Activated CD4-positive, alpha-beta memory T cell treated with anti-CD3 and anti-CD28 coated beads, Interleukin-2, amount 10 ng/mL, durations not matched to agents 7 days and 5 days (primary cell): ENCODE measurements around the gene CIBAR2. TPM values are rescaled to one million over a fixed set of nuclear protein-coding genes. Genes with fewer than 3 reads are reported as not detected.

Experiments
- CTCF ChIA-PET: fragments of 350-600 bp; sonication (Branson Sonifier 250); formaldehyde crosslinking; loops from one replicate; lab custom pipeline; 2021; ENCODE audit warnings: antibody characterized with exemption, inconsistent platforms; lab: Charles Lee
- POLR2A ChIA-PET: fragments of 350-600 bp; sonication (Branson Sonifier 250); formaldehyde crosslinking; loops from one replicate; lab custom pipeline; 2021; ENCODE audit warnings: antibody characterized with exemption; lab: Charles Lee
- DNase-seq: peaks from one replicate; pipeline ENCODE4 v3.0.0-alpha.2; 2020
- H3K27ac Mint-ChIP-seq: one replicate; pipeline ENCODE4 v1.8.0; 2021; ENCODE audit warnings: mild to moderate bottlenecking, mixed read lengths
- H3K27me3 Mint-ChIP-seq: one replicate; pipeline ENCODE4 v1.8.0; 2021; ENCODE audit warnings: mixed read lengths
- H3K36me3 Mint-ChIP-seq: one replicate; pipeline ENCODE4 v1.8.0; 2021; ENCODE audit warnings: low read depth, mixed read lengths
- H3K4me1 Mint-ChIP-seq: one replicate; pipeline ENCODE4 v1.8.0; 2021; ENCODE audit warnings: mixed read lengths
- H3K4me3 Mint-ChIP-seq: one replicate; pipeline ENCODE4 v1.8.0; 2021; ENCODE audit warnings: mild to moderate bottlenecking, mixed read lengths
- H3K9me3 Mint-ChIP-seq: one replicate; pipeline ENCODE4 v1.8.0; 2021; ENCODE audit warnings: mixed read lengths
- total RNA-seq, 2 experiments: library from RNA; stranded (reverse); gene quantifications; one replicate each; pipeline ENCODE4 v1.2.3, GENCODE V29; 2021

The CIBAR2 gene
- total RNA-seq, 2 experiments from 2014 or later: not detected

DNA sequence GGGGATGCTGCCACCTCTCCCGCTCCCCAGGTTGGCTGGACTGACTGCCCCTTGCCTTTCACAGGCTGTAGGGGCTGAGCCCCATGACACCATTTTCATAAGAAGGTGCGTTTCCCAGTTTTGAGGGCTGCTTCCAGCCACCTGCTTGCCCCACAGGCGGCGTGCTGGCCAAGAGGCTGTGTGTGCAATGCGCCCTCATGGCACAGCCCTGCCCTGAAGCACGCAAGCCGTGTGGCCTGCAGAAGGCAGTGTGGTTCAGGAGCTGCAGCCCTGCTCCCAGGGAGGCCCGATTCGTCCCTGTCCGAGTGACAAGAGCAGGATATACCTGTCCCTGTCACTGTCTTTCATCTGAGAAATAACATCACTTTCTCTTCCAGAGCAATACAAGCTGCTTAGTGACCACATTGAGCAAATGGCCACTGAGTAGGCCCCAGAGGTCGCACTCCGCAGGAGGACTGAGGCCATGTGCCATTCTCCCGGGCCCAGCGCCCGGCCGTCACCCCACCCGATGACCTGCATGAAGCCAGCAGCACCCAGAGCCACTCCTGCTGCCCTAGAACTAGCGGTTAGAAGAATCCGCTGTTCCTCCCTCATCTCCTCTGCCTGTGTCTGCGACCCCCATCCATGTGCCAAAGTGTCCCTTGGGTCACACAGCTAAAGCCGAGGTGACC is 24.2 kb downstream of the CIBAR2 start:
- DNase-seq: no peak
- ChIA-PET POLR2A (no interaction called here), CTCF (interaction anchor here (1.6 to 1.9 kb wide), 3 partner anchors 8 to 34 kb away, joined by 4 to 13 read pairs (median 8); no protein-coding TSS in a partner anchor)
- Mint-ChIP-seq H3K4me1 (no peaks in the 10 kb centered on the region), H3K9me3 (no peaks in the 10 kb centered on the region), H3K27me3 (no peaks in the 10 kb centered on the region), H3K27ac (no peak overlapping the region), H3K36me3 (no peaks in the 10 kb centered on the region), H3K4me3 (no peak overlapping the region)

DNA sequence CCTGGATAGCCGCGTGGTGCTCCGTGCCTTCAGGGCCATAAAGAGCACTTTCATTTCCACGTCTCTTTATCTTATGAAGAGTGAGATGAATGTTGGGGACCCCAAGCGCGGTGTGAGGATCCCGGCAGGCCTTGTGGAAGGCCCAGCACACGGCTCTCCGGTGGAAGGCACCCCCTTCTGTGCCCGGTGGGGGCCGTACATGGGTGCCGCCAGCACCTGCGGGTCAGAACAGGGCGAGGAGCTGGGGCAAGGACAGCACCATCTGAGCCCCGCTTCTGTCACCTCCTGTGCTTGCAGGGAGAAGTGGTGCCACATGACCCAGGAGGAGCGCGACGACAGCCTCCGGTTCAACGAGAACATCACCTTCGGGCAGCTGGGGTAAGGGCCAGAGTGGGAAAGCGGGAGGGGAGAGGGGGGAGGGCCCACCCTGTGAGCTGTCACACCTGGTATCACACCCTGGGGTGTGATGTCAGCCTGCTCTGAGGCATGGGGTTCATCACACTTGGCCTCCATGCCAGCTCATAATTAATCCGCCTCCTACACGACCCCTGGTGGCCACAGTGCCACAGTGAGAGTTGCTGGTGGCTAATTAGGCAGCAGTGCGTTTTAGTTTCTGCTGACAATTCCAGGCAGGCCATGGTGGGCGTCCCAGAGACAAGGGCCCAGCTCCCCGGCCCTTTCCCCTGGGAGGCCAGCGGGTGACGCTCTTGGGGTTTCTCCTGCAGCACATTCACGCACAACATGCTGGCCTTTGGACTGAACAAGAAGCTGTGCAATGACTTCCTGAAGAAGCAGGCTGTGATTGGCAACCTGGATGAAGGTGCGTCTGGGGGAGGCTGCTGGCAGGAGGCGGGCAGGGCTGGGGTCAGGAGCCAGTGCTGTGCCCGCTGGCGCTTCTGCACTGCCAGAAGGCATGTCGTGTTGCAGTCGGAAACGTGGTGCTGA is 25.7 kb downstream of the CIBAR2 start:
- Mint-ChIP-seq H3K4me1 (no peaks in the 10 kb centered on the region), H3K27me3 (no peaks in the 10 kb centered on the region), H3K27ac (no peak overlapping the region), H3K36me3 (no peaks in the 10 kb centered on the region), H3K4me3 (no peak overlapping the region), H3K9me3 (no peaks in the 10 kb centered on the region)
- DNase-seq: peak; percentile 78
- ChIA-PET POLR2A (interaction anchor here (0.7 to 2.2 kb wide), 5 partner anchors 18 to 75 kb away, joined by 3 to 6 read pairs (median 4); partner anchors contain the start of genes KIAA0513 and ZDHHC7), CTCF (interaction anchor here (0.6 to 2.0 kb wide), 24 partner anchors 9 to 167 kb away, joined by 3 to 22 read pairs (median 4); partner anchors contain the start of genes KIAA0513 and ZDHHC7)

DNA sequence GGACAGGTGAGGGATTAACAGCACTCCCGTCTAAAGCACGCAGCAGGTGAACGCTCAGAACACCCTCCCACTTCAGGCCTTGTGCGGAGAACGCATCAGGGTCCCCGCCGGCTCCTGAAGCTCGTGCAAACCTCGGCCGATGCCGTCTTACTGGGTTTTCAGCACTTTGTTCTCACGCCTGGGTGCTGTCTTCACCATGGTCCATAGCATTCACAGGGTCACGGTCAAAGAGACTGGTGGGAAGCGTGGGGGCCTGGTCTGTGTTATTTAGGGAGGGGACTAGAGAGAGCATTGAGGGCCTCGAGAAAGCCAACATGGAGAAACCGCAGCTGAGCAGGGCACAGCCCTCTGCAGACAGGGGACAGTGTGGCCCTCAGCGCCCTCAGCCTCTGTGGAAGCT is 26.6 kb downstream of the CIBAR2 start:
- CTCF ChIA-PET: interaction anchor here (1.0 to 2.0 kb wide), 5 partner anchors 10 to 107 kb away, joined by 3 to 8 read pairs (median 4); no protein-coding TSS in a partner anchor
- H3K4me3 Mint-ChIP-seq: no peak overlapping the region
- H3K27ac Mint-ChIP-seq: no peak overlapping the region
- no peaks in the 10 kb centered on the region for H3K9me3 Mint-ChIP-seq
- DNase-seq: no peak
- no peaks in the 10 kb centered on the region for H3K36me3 Mint-ChIP-seq
- H3K27me3 Mint-ChIP-seq: no peaks in the 10 kb centered on the region
- POLR2A ChIA-PET: interaction anchor here (1.6 to 2.2 kb wide), 2 partner anchors 30 to 58 kb away, joined by 6 read pairs; partner anchors contain the start of gene KIAA0513
- H3K4me1 Mint-ChIP-seq: no peaks in the 10 kb centered on the region

DNA sequence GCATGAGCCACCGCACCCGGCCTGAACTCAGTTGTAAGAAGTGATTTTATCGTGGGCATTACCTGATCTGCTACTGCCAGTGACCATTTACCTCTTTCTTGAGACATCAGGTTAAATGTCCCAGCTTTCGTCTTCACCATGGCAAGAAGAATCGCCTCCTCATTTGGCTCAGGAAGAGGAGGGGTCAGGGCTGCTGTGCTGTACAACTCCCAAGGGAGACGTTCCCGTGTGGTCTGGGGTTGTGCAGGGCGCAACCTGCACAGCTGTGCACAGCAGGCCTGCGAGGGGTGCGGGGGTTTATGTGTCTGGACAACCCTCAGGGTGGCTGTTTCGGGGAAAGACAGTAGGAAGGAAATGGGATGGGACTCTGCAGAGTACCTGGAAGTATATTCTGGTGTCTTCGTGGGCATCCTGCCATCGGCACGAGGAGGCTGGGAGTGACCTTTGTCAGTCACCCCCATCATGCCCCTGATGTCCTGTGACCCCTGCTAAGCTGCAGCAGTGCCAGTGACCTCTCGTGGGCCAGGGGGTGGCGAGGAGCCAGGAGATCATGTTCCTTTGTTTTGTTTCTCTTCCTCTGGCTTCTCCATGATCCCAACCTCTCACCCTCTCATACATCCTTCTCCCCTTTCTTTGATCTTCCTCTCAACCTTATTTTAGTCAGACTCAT is 27.3 kb downstream of the CIBAR2 start:
- ChIA-PET CTCF (interaction anchor here (1.1 kb wide), 1 partner anchor 106 kb away, joined by 3 read pairs; no protein-coding TSS in a partner anchor), POLR2A (no interaction called here)
- H3K27ac Mint-ChIP-seq: no peak overlapping the region

DNA sequence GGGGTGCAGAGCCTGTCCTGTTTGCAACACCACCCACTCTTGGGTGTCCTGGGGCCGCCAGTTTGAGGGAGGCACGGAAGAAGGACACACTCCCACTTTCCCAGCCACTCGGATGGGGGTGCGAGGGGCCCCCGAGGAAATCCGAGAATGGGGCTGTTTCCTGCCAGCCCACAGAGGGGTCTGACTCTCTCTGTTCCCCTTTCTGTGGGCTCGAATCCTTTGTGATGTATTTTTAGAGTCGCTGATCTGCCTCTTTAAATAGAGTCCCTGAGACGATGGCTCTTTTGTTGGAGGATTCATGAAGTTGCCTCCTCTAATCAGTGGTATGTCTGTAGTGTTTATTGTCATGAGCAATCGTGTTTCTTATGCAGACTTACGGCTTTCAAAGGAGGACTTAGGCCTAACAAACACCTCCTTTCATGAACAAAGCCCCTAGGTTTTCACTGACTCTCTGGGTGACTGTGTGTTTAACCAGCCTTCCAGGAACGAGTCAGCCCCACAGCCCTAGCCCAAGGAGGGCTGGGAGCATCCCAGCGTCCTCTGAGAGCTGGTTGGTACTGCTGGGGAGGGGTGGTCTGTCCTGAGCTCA is 29.1 kb downstream of the CIBAR2 start:
- Mint-ChIP-seq H3K27me3 (no peaks in the 10 kb centered on the region), H3K4me1 (no peaks in the 10 kb centered on the region), H3K36me3 (no peaks in the 10 kb centered on the region), H3K9me3 (no peaks in the 10 kb centered on the region), H3K27ac (no peak overlapping the region), H3K4me3 (no peak overlapping the region)
- ChIA-PET POLR2A (no interaction called here), CTCF (no interaction called here)
- DNase-seq: no peak

More for the DNA sequence above, 27.3 kb downstream of the CIBAR2 start:
- Mint-ChIP-seq H3K27me3 (no peaks in the 10 kb centered on the region), H3K36me3 (no peaks in the 10 kb centered on the region), H3K4me3 (no peak overlapping the region), H3K4me1 (no peaks in the 10 kb centered on the region), H3K9me3 (no peaks in the 10 kb centered on the region)
- DNase-seq: no peak

DNA sequence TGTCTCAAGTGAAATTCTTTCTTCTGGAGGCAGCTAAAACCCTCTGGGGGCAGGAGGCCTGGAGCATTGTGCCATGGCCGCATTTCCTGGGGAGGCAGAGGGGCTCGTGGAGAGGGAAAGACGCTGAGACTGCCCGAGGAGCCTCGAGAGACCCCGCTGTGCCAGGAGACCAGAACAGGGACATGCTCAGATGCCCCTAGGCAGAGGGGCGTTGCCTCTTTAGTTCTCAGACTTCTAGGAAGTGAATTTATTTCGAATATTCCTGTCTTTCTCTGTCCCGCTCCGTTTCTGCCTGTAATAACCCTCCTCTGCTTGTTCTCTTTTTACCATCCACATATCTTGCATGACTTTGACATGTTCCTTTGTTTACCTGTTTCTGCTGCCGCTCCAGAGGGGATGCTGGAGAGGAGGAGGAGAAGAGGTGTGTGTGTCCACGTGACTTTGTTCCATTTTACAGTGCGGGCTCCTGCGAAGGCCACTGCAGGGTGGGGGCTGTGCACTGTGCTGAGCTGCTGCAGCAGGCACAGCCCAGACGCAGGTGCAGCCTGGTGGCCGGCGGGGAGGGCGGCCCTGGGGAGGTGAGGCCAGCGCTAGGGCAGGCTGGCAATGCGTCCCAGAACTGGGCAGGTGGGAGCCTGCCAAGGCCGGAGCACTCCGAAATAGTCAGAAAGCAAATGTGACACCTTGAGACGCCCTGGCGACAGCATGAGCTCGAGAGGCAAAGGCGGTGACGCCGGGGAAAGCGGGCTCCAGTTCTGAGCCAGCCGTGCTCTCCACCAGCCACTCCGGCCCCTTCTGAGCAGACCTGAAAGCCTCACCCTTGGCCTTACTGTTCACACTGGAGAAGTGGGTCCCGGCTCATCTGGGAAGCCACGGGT is 29.9 kb downstream of the CIBAR2 start:
- ChIA-PET CTCF (no interaction called here), POLR2A (no interaction called here)
- Mint-ChIP-seq H3K27ac (no peak overlapping the region), H3K27me3 (no peaks in the 10 kb centered on the region), H3K9me3 (no peaks in the 10 kb centered on the region), H3K4me3 (no peak overlapping the region), H3K36me3 (no peaks in the 10 kb centered on the region), H3K4me1 (no peaks in the 10 kb centered on the region)
- no peak for DNase-seq

DNA sequence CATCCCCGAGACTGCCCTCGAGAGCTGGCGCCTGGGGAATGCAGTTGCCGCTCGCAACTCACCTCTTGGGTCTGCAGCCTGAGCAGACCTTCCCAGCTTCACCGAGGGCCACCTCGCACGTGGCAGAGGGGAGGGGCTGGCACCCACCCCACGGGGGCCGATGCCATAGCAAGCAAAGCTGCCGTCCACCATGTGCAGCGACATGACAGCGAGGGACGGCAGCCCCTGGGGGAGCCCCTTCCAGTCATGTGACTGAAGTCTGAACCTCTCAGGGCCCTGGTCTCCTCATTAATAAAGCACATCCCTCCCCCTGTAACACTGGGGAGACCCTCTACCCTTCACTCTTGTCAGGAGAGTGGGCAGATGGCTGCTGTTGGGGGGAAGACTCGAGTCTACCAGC is 30.5 kb downstream of the CIBAR2 start:
- Mint-ChIP-seq H3K27ac (no peak overlapping the region), H3K27me3 (no peaks in the 10 kb centered on the region), H3K9me3 (no peaks in the 10 kb centered on the region), H3K4me3 (no peak overlapping the region), H3K36me3 (no peaks in the 10 kb centered on the region), H3K4me1 (no peaks in the 10 kb centered on the region)
- ChIA-PET CTCF (no interaction called here), POLR2A (no interaction called here)
- no peak for DNase-seq

DNA sequence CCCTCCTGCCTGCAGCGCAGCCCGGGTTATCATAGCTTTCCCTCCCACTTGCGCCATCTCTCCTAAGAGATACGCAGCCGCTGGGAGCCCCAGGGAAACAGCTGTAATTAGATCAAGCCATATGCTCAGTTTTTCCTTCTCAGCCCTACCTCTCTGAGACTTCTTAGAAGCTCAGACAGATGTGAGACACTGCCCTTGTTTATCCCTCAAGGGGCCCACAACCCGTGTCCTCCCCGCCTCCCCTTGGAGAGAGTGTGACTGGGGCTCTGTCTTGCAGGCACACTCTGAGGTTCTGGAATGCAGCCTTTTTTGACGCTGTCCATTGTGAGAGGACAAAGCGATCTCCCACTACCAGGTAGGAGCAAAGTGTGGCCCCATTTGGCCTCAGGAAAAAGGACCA is 31.2 kb downstream of the CIBAR2 start:
- Mint-ChIP-seq H3K4me3 (no peak overlapping the region), H3K4me1 (no peaks in the 10 kb centered on the region), H3K27me3 (no peaks in the 10 kb centered on the region), H3K9me3 (no peaks in the 10 kb centered on the region), H3K36me3 (no peaks in the 10 kb centered on the region), H3K27ac (no peak overlapping the region)
- CTCF ChIA-PET: interaction anchor here (0.6 kb wide), 1 partner anchor 409 kb away, joined by 3 read pairs; no protein-coding TSS in a partner anchor
- no peak for DNase-seq
- POLR2A ChIA-PET: no interaction called here

DNA sequence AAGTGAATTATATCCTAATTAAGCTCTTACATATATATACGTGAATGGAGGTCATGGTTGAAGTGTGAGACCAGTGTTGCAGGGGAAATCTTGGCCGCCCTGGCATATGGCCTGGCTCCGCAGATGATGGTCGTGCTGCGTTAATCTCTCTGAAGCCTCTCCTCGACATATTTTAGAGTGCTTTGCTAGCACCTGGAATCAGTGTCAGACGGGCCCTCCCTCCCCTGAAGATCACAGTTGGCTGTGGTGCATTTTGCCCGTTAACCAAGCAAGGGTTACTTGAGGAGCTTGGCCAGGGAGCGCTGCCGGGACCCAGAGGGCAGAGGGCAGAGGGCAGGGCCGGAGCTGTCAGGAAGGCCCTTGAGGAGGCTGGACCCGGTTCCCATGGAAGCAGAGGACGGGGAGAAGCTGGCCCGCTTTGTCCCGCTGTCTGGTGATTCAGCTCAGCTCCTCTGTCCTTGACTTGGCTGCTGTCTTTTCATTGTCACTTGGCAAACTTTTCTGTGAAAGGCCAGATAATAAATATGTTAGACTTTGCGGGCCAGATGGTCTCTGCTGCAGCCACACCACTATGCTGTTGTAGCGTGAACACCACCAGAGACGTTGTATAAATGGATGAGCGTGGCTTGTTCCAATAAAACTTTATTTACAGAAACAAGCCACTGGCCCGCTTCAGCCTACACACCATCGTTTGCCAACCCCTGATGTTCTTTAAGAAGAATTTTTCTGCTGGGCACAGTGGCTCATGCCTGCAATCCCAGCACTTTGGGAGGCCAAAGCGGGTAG is 32.3 kb downstream of the CIBAR2 start:
- Mint-ChIP-seq H3K9me3 (no peaks in the 10 kb centered on the region), H3K36me3 (no peaks in the 10 kb centered on the region), H3K27ac (no peak overlapping the region), H3K4me1 (no peaks in the 10 kb centered on the region), H3K27me3 (no peaks in the 10 kb centered on the region), H3K4me3 (no peak overlapping the region)
- ChIA-PET POLR2A (no interaction called here), CTCF (no interaction called here)
- no peak for DNase-seq

DNA sequence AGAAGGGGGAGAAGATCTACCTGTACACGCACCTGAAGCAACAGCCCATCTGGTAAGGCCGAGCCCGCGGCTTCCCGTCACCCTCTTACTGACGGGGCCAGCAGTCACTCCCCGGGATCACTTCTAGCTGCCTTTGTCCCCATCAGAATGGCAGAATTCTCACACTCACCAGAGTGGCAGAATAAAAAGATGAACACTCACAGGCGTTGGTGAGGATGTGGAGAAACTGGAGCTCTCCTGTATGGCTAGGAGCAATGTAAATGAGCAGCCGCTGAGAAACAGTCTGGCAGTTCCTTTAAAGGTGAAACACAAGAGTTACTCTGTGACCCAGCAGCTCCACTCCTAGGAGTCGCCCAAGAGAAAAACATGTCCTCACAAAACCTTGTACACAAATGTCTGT is 33.3 kb downstream of the CIBAR2 start:
- no peaks in the 10 kb centered on the region for H3K27me3 Mint-ChIP-seq
- CTCF ChIA-PET: no interaction called here

DNA sequence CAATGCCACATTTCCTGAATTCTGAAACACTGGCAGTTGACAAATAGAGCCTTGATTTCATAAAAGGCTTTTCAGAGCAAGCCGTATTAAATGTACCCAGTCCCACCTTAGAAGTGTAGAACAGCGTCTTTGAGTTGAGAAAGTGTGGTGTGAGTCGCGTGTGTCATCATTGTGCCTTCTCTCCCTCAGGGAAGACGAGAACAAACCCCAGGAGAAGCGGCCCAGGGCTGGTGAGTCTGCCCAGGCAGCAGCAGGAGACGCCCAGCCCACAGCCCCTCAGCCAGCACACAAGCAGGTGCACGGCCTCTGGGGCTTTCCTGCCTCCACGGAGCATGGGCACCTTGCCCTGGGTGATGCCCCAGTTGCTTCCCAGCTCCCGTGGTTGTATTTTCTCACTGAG is 34.0 kb downstream of the CIBAR2 start:
- Mint-ChIP-seq H3K9me3 (no peaks in the 10 kb centered on the region), H3K27ac (no peak overlapping the region), H3K27me3 (no peaks in the 10 kb centered on the region), H3K4me1 (no peaks in the 10 kb centered on the region), H3K36me3 (no peaks in the 10 kb centered on the region), H3K4me3 (no peak overlapping the region)
- no peak for DNase-seq
- ChIA-PET POLR2A (no interaction called here), CTCF (interaction anchor here (1.2 kb wide), 1 partner anchor 9 kb away, joined by 5 read pairs; no protein-coding TSS in a partner anchor)

More for the DNA sequence above, 33.3 kb downstream of the CIBAR2 start:
- Mint-ChIP-seq H3K4me1 (no peaks in the 10 kb centered on the region), H3K9me3 (no peaks in the 10 kb centered on the region), H3K27ac (no peak overlapping the region), H3K4me3 (no peak overlapping the region), H3K36me3 (no peaks in the 10 kb centered on the region)
- POLR2A ChIA-PET: no interaction called here
- no peak for DNase-seq
